H1 (cell line): Measurements from ENCODE around the gene GPX5. TPM values are rescaled to one million over a fixed set of nuclear protein-coding genes. Genes with fewer than 3 reads are reported as not detected.

Experiments used
- CTCF ChIA-PET: fragments of 300-600 bp; sonication (Branson Sonifier 250); formaldehyde crosslinking; loops from one replicate; lab custom pipeline; 2021; ENCODE audit not compliant: partially characterized antibody; lab: Charles Lee
- POLR2A ChIA-PET: fragments of 300-600 bp; sonication (Branson Sonifier 250); formaldehyde crosslinking; loops from one replicate; lab custom pipeline; 2021; ENCODE audit warnings: inconsistent platforms; ENCODE audit not compliant: partially characterized antibody; lab: Charles Lee
- DNase-seq, 2 experiments: peaks; one replicate each; pipeline versions ENCODE4 v3.0.0 to v3.0.0-alpha.2; 2010 to 2022; ENCODE audit warnings: low spot score in 2 of 2, low read depth in 1 of 2, mixed read lengths in 1 of 2
- FAIRE-seq: peaks from 2 replicates; lab custom pipeline; 2011; peaks lifted over from hg19 to GRCh38; lab: Jason Lieb, UNC
- H2AFZ ChIP-seq: 2 replicates; pipeline ENCODE4 v1.8.1; 2012; ENCODE audit warnings: low read length, inconsistent platforms
- H2AK5ac ChIP-seq: 2 replicates; pipeline ENCODE4 v1.6.1; 2013; ENCODE audit warnings: low read depth, low read length
- H2BK120ac ChIP-seq: replicated peaks from 2 replicates; pipeline ENCODE3; 2013; ENCODE audit warnings: low read depth, low read length, inconsistent platforms
- H2BK12ac ChIP-seq: 2 replicates; pipeline ENCODE4 v1.6.1; 2013; ENCODE audit warnings: low read depth, low read length
- H2BK15ac ChIP-seq: 2 replicates; pipeline ENCODE4 v1.6.1; 2013; ENCODE audit warnings: low read length
- H2BK20ac ChIP-seq: 2 replicates; pipeline ENCODE4 v1.6.1; 2013; ENCODE audit warnings: low read length
- H2BK5ac ChIP-seq: 2 replicates; pipeline ENCODE4 v1.6.1; 2013; ENCODE audit warnings: low read depth, low read length
- H3K14ac ChIP-seq: 2 replicates; pipeline ENCODE4 v1.6.1; 2013; ENCODE audit warnings: inconsistent platforms; ENCODE audit not compliant: insufficient read length
- H3K18ac ChIP-seq: 2 replicates; pipeline ENCODE4 v1.6.1; 2013; ENCODE audit warnings: low read length; ENCODE audit errors: extremely low read depth
- H3K23ac ChIP-seq: 2 replicates; pipeline ENCODE4 v1.6.1; 2013; ENCODE audit warnings: inconsistent platforms; ENCODE audit not compliant: insufficient read length
- H3K23me2 ChIP-seq: 2 replicates; pipeline ENCODE4 v1.6.1; 2013; ENCODE audit warnings: low read depth, low read length
- H3K27ac ChIP-seq: 2 replicates; pipeline ENCODE4 v1.6.1; 2011; ENCODE audit warnings: low read depth, low read length, inconsistent platforms
- H3K27me3 ChIP-seq, 4 experiments: replicated peaks in 1 of 4; 1 replicate in 1 of 4; 2 replicates in 3 of 4; pipeline versions ENCODE4 v1.6.1 to v1.8.1; 2011 to 2013; ENCODE audit warnings: low read length in 3 of 4, mild to moderate bottlenecking in 3 of 4, inconsistent platforms in 2 of 4, mixed read lengths in 2 of 4, moderate library complexity in 1 of 4; ENCODE audit not compliant: control insufficient read depth in 3 of 4, insufficient read depth in 3 of 4; ENCODE audit errors: extremely low read depth in 1 of 4
- H3K36me3 ChIP-seq, 4 experiments: 2 replicates each; pipeline versions ENCODE4 v1.6.1 to v1.8.1; 2011 to 2013; ENCODE audit warnings: mild to moderate bottlenecking in 4 of 4, low read length in 3 of 4, moderate library complexity in 2 of 4, control low read depth in 1 of 4, inconsistent platforms in 1 of 4; ENCODE audit not compliant: insufficient read depth in 4 of 4, control insufficient read depth in 2 of 4
- H3K4ac ChIP-seq: replicated peaks from 2 replicates; pipeline ENCODE3; 2013; ENCODE audit warnings: low read length, low read depth, mixed read lengths, inconsistent platforms; ENCODE audit not compliant: insufficient read length
- H3K4me1 ChIP-seq, 4 experiments: replicated peaks in 1 of 4; 1 replicate in 1 of 4; 2 replicates in 3 of 4; pipeline versions ENCODE4 v1.6.1 to v1.8.1; 2011 to 2013; ENCODE audit warnings: low read length in 3 of 4, inconsistent platforms in 2 of 4, mixed read lengths in 1 of 4; ENCODE audit not compliant: insufficient read depth in 4 of 4, control insufficient read depth in 3 of 4
- H3K4me2 ChIP-seq, 2 experiments: 2 replicates each; pipeline versions ENCODE4 v1.6.1 to v1.8.1; 2011 to 2013; ENCODE audit warnings: low read depth in 2 of 2, low read length in 2 of 2, control low read depth in 1 of 2, inconsistent platforms in 1 of 2, mild to moderate bottlenecking in 1 of 2; ENCODE audit not compliant: insufficient read depth in 1 of 2
- H3K4me3 ChIP-seq, 4 experiments: fragments of 200-600, 300-600 bp in 1 of 4; sonication (generic), shearing (Covaris generic), sonication (Bioruptor Twin) in 1 of 4; 2 replicates each; pipeline versions ENCODE4 v1.5.1 to v1.8.1; 2011 to 2016; ENCODE audit warnings: low read length in 4 of 4, low read depth in 3 of 4, control low read depth in 2 of 4, inconsistent platforms in 2 of 4, mild to moderate bottlenecking in 2 of 4, mixed read lengths in 1 of 4, moderate library complexity in 1 of 4; ENCODE audit not compliant: insufficient read depth in 2 of 4; ENCODE audit errors: extremely low read depth in 1 of 4
- H3K56ac ChIP-seq: replicated peaks from 2 replicates; pipeline ENCODE3; 2013; ENCODE audit warnings: low read depth, mild to moderate bottlenecking, mixed read lengths, low read length, inconsistent platforms; ENCODE audit not compliant: insufficient read length
- H3K79me1 ChIP-seq: 2 replicates; pipeline ENCODE4 v1.6.1; 2013; ENCODE audit warnings: low read depth, low read length, control low read depth
- H3K79me2 ChIP-seq, 2 experiments: 2 replicates each; pipeline versions ENCODE4 v1.6.1 to v1.8.1; 2012 to 2013; ENCODE audit warnings: low read length in 2 of 2, mild to moderate bottlenecking in 2 of 2, inconsistent platforms in 1 of 2; ENCODE audit not compliant: insufficient read depth in 2 of 2, control insufficient read depth in 1 of 2
- H3K9ac ChIP-seq, 4 experiments: replicated peaks in 1 of 4; 1 replicate in 1 of 4; 2 replicates in 3 of 4; pipeline versions ENCODE4 v1.6.1 to v1.8.1; 2011 to 2013; ENCODE audit warnings: low read depth in 3 of 4, low read length in 3 of 4, control low read depth in 2 of 4, mild to moderate bottlenecking in 2 of 4, moderate library complexity in 2 of 4, inconsistent platforms in 1 of 4; ENCODE audit errors: extremely low read depth in 1 of 4
- H3K9me3 ChIP-seq, 2 experiments: 2 replicates each; pipeline versions ENCODE4 v1.6.1 to v1.8.1; 2012 to 2013; ENCODE audit warnings: mild to moderate bottlenecking in 2 of 2, moderate library complexity in 2 of 2, control low read depth in 1 of 2, inconsistent platforms in 1 of 2, low read depth in 1 of 2, low read length in 1 of 2, mixed read lengths in 1 of 2; ENCODE audit not compliant: insufficient read depth in 2 of 2
- H4K20me1 ChIP-seq, 2 experiments: replicated peaks in 1 of 2; 2 replicates each; pipeline versions ENCODE3 to v1.8.1; 2011 to 2013; ENCODE audit warnings: inconsistent platforms in 2 of 2, low read length in 2 of 2, mild to moderate bottlenecking in 1 of 2; ENCODE audit not compliant: insufficient read depth in 2 of 2, control insufficient read depth in 1 of 2
- H4K5ac ChIP-seq: 2 replicates; pipeline ENCODE4 v1.6.1; 2013; ENCODE audit warnings: low read length, low read depth, mixed read lengths, inconsistent platforms; ENCODE audit not compliant: insufficient read length
- H4K8ac ChIP-seq: 2 replicates; pipeline ENCODE4 v1.8.0; 2013; ENCODE audit warnings: mild to moderate bottlenecking, moderate library complexity, low read length, inconsistent platforms; ENCODE audit not compliant: insufficient read depth; ENCODE audit errors: extremely low read depth
- H4K91ac ChIP-seq: replicated peaks from 2 replicates; pipeline ENCODE3; 2013; ENCODE audit warnings: low read length, mixed read lengths, inconsistent platforms; ENCODE audit not compliant: insufficient read length
- CTBP2 ChIP-seq: IDR thresholded peaks from 2 replicates; pipeline ENCODE4 v1.7.0; 2011; ENCODE audit warnings: borderline replicate concordance, mild to moderate bottlenecking, moderate library complexity, mixed read lengths, low read length; ENCODE audit not compliant: insufficient read depth, insufficient read length
- EGR1 ChIP-seq: IDR thresholded peaks from 2 replicates; pipeline ENCODE4 v1.6.1; 2011; ENCODE audit warnings: low read depth, low read length, borderline replicate concordance
- GTF2F1 ChIP-seq: IDR thresholded peaks from 2 replicates; pipeline ENCODE4 v1.6.1; 2012; ENCODE audit warnings: low read depth, low read length, improper control_type of control experiment, borderline replicate concordance
- KDM4A ChIP-seq: IDR thresholded peaks from one replicate; pipeline ENCODE4 v1.7.1; 2012; ENCODE audit warnings: low read depth, mild to moderate bottlenecking, moderate library complexity, low read length, inconsistent platforms; ENCODE audit not compliant: severe bottlenecking
- RXRA ChIP-seq: IDR thresholded peaks from 2 replicates; pipeline ENCODE4 v1.6.1; 2011; ENCODE audit warnings: low read depth, mild to moderate bottlenecking, low read length, moderate library complexity; ENCODE audit not compliant: insufficient read depth
- SIN3A ChIP-seq, 2 experiments: IDR thresholded peaks in 1 of 2; conservative IDR thresholded peaks in 1 of 2; 2 replicates each; pipeline ENCODE4 v1.6.1; 2011 to 2012; ENCODE audit warnings: low read length in 2 of 2, improper control_type of control experiment in 1 of 2, low read depth in 1 of 2, mild to moderate bottlenecking in 1 of 2
- WGBS, 2 experiments: shearing (Covaris generic) in 1 of 2; methylation state at CpG; one replicate each; pipeline versions ENCODE4 v1.1.6 to v1.1.7; 2013 to 2015; ENCODE audit warnings: low lambda C conversion rate in 2 of 2, mixed read lengths in 2 of 2, inconsistent platforms in 1 of 2, low coverage in 1 of 2, missing lambda C conversion rate in 1 of 2; ENCODE audit not compliant: insufficient replicate concordance in 2 of 2, insufficient coverage in 1 of 2, insufficient read length in 1 of 2; ENCODE audit errors: extremely low coverage in 1 of 2, missing lambda C conversion rate in 1 of 2; 5-methylcytosine and 5-hydroxymethylcytosine counted together
- polyA plus RNA-seq, 7 experiments: library from polyadenylated mRNA; depleted of rRNA in 3 of 7; stranded (reverse) in 5 of 7; unstranded in 2 of 7; fragments of >200 nt in 5 of 7; fragments of 200-250 nt in 2 of 7; gene quantifications; 1 replicate in 5 of 7; 2 replicates in 1 of 7; 4 replicates in 1 of 7; pipeline versions ENCODE4 v1.2.1 to v1.2.3, GENCODE V29; 2011 to 2013; ENCODE audit warnings: missing spikeins in 2 of 7, mixed read lengths in 2 of 7
- total RNA-seq: library from RNA; stranded (reverse); fragmentation: NEBNext Ultra II Directional; extraction: Animal tissue kit (Norgen Biotek cat#: 25700); gene quantifications from 2 replicates; pipeline ENCODE4 v1.2.1, GENCODE V29; 2021

GPX5 gene
- total and polyA plus RNA-seq, 2 of the 8 experiments (the other 6 are each of a cell fraction or from before 2014, with no cell fraction given), result 0.08 TPM; not detected in 1

GRCh38 chr6:28497893-28498292 lies 27.8 kb upstream of the GPX5 start:
- peaks cover 0 to 12% of the 10 kb centered on the region in 2 experiments; a peak in 2 of 4 replicates for H3K9me3 ChIP-seq
- no peak overlapping the region for H2BK5ac ChIP-seq
- H3K56ac ChIP-seq, result no peak overlapping the region
- FAIRE-seq (no peak), DNase-seq (no peak)
- no peaks in the 10 kb centered on the region for H3K79me2 ChIP-seq
- H3K9ac ChIP-seq, result no peak overlapping the region
- CTCF ChIA-PET, result interaction anchor here (0.6 to 1.2 kb wide), 6 partner anchors 24 to 88 kb away, joined by 3 to 4 read pairs (median 3); no protein-coding TSS in a partner anchor
- POLR2A ChIA-PET, result interaction anchor here (0.9 to 1.3 kb wide), 2 partner anchors 9 to 40 kb away, joined by 3 to 4 read pairs; no protein-coding TSS in a partner anchor
- H3K27me3 ChIP-seq, result no peaks in the 10 kb centered on the region
- H3K14ac ChIP-seq, result no peak overlapping the region
- no peak overlapping the region for H3K23ac ChIP-seq
- H4K8ac ChIP-seq, result no peak overlapping the region
- H4K91ac ChIP-seq, result no peak overlapping the region
- no peaks in the 10 kb centered on the region for H3K4me1 ChIP-seq
- no peak overlapping the region for H3K4ac ChIP-seq
- no peaks in the 10 kb centered on the region for H4K20me1 ChIP-seq
- 77% methylated on average over 3 of the region's 3 CpGs; no CpG with 5 or more reads in 1 of the 2 experiments for WGBS, 2 experiments
- no peak overlapping the region for H2AK5ac ChIP-seq
- H4K5ac ChIP-seq, result no peak overlapping the region
- no peak overlapping the region for H3K4me2 ChIP-seq
- no peak overlapping the region for H2BK120ac ChIP-seq
- no peak overlapping the region for H2BK20ac ChIP-seq
- no peak overlapping the region for H3K27ac ChIP-seq
- H3K79me1 ChIP-seq, result no peaks in the 10 kb centered on the region
- H2AFZ ChIP-seq, result no peak overlapping the region
- no peak overlapping the region for H3K18ac ChIP-seq
- H3K36me3 ChIP-seq, result peaks cover 0 to 4% (median 0%) of the 10 kb centered on the region in 4 experiments; a peak in 1 of 8 replicates
- H3K4me3 ChIP-seq, result no peak overlapping the region
- TF ChIP-seq KDM4A, result no peak
- no peak for TF ChIP-seq EGR1
- no peak for TF ChIP-seq SIN3A (conservative IDR thresholded peaks at IDR 0.05 in 1 of 2, IDR thresholded peaks at IDR 0.05 in 1 of 2; ENCODE audit: low read depth in 1 of 2, low read length in 2 of 2)
- TF ChIP-seq GTF2F1, result no peak
- TF ChIP-seq CTBP2, result no peak
- no peak for TF ChIP-seq RXRA
- TF ChIP-seq, all 59 proteins: peak for 0
- Histone ChIP-seq H2BK12ac (no peak overlapping the region), H3K23me2 (no peaks in the 10 kb centered on the region), H2BK15ac (no peak overlapping the region)
